ENCODE data around the gene MCL1.

The MCL1 gene

GRCh38 chr1:150558303-150558704 lies 21.1 kb downstream of the MCL1 start:
- no peak for DNase-seq (ENCODE audit: low read depth in 2 of 3, low spot score in 2 of 3)

DNA sequence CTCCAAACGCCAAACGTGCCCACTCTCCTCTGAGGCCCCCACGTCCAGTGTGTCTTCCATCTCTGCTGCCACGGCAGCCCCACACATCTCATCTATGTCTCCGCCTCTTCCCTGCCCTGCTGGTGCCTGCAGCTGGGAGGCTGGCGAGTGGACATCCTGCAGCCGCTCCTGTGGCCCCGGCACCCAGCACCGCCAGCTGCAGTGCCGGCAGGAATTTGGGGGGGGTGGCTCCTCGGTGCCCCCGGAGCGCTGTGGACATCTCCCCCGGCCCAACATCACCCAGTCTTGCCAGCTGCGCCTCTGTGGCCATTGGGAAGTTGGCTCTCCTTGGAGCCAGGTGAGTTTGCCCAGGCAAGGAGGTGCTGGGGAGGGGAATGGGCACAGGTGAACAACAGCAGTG lies 21.6 kb downstream of the MCL1 start:
- no peak for DNase-seq (ENCODE audit: low read depth in 2 of 3, low spot score in 2 of 3)

DNA sequence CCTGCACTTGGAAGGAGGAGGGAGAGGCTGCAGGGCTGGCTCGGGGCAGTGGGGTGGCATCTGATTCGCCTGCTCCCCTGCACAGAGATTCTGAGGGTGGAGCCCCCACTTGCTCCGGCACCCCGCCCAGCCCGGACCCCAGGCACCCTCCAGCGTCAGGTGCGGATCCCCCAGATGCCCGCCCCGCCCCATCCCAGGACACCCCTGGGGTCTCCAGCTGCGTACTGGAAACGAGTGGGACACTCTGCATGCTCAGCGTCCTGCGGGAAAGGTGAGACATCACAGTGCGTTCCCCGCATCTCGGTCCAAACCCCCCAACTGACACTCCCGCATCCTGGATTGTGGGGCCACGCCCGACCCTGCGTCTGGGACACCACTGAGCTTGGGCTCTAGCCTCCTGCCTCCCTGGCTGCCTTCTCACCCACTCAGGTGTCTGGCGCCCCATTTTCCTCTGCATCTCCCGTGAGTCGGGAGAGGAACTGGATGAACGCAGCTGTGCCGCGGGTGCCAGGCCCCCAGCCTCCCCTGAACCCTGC lies 22.3 kb downstream of the MCL1 start:
- DNase-seq (ENCODE audit: low read depth in 2 of 3, low spot score in 2 of 3), result no peak

DNA sequence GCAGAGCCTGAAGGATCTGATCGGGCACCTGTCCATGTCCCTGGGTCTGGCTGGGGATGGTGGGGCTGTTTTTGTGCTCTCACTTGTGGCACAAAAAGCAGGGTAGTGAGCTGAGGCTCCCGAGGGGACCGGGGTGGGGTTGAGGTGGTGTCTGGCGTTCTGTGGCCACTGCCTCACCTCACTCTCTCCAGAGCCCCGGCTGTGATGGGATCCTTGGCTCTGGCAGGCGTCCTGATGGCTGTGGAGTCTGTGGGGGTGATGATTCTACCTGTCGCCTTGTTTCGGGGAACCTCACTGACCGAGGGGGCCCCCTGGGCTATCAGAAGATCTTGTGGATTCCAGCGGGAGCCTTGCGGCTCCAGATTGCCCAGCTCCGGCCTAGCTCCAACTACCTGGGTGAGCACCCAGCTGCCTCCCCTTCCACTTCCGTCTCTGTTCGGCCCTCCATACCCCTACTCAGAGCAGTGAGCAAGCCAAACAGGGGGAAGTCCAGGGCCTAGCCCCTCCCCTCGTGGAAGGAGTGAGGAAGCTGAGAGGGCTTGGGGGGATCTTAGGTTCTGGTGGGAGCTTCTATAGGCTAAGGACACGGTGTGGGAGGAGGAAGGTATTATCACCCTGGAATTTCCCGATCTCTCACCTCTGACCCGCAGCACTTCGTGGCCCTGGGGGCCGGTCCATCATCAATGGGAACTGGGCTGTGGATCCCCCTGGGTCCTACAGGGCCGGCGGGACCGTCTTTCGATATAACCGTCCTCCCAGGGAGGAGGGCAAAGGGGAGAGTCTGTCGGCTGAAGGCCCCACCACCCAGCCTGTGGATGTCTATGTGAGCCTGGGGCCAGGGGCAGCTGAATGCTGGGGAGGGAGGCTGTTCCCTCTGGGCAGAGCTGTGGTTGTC lies 23.2 kb downstream of the MCL1 start:
- no peak for DNase-seq (ENCODE audit: low read depth in 2 of 3, low spot score in 2 of 3)

DNA sequence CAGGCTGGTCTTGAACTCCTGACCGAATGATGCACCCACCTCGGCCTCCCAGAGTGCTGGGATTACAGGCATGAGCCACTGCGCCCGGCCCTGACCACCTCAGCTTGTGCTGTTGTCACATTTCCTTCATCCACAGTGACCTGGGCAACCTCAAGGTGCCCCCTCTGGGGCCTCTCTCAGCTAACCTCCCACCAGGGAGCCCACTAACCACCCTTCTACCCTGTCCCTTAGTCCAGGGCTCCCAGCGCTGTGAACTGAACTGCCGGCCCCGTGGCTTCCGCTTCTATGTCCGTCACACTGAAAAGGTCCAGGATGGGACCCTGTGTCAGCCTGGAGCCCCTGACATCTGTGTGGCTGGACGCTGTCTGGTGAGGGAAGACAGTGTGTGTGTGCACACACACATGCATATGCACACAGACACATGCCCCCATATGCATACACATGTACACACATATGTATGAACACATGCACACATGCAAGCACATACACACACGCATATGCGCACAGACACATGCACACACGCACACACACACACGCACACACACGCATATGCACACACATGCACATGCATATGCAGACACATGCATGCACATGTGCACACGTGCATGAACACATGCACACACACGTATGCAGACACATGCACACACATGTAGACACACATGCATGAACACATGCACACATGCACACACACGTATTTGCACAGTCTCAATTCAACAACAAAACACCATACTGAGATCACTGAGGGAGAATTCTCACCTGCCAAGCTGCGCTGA lies 24.0 kb downstream of the MCL1 start:
- DNase-seq (ENCODE audit: low read depth in 2 of 3, low spot score in 2 of 3), result no peak

- DNase-seq (ENCODE audit: low read depth in 2 of 3, low spot score in 2 of 3), result no peak
These were observed 25.3 kb downstream of the MCL1 start for GRCh38 chr1:150554086-150554452.

DNA sequence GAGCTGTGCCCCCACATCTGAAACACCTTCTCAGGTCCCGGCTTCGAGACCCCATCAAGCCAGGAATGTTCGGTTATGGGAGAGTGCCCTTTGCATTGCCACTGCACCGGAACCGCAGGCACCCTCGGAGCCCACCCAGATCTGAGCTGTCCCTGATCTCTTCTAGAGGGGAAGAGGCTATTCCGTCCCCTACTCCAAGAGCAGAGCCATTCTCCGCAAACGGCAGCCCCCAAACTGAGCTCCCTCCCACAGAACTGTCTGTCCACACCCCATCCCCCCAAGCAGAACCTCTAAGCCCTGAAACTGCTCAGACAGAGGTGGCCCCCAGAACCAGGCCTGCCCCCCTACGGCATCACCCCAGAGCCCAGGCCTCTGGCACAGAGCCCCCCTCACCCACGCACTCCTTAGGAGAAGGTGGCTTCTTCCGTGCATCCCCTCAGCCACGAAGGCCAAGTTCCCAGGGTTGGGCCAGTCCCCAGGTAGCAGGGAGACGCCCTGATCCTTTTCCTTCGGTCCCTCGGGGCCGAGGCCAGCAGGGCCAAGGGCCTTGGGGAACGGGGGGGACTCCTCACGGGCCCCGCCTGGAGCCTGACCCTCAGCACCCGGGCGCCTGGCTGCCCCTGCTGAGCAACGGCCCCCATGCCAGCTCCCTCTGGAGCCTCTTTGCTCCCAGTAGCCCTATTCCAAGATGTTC lies 25.9 kb downstream of the MCL1 start:
- DNase-seq (ENCODE audit: low read depth in 2 of 3, low spot score in 2 of 3), result no peak

DNA sequence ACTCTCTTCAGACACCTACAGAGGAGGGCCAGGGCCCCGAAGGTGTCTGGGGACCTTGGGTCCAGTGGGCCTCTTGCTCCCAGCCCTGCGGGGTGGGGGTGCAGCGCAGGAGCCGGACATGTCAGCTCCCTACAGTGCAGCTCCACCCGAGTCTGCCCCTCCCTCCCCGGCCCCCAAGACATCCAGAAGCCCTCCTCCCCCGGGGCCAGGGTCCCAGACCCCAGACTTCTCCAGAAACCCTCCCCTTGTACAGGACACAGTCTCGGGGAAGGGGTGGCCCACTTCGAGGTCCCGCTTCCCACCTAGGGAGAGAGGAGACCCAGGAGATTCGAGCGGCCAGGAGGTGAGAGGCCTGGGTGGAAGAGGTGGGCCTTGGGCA lies 26.5 kb downstream of the MCL1 start:
- DNase-seq (ENCODE audit: low read depth in 2 of 3, low spot score in 2 of 3), result no peak

DNA sequence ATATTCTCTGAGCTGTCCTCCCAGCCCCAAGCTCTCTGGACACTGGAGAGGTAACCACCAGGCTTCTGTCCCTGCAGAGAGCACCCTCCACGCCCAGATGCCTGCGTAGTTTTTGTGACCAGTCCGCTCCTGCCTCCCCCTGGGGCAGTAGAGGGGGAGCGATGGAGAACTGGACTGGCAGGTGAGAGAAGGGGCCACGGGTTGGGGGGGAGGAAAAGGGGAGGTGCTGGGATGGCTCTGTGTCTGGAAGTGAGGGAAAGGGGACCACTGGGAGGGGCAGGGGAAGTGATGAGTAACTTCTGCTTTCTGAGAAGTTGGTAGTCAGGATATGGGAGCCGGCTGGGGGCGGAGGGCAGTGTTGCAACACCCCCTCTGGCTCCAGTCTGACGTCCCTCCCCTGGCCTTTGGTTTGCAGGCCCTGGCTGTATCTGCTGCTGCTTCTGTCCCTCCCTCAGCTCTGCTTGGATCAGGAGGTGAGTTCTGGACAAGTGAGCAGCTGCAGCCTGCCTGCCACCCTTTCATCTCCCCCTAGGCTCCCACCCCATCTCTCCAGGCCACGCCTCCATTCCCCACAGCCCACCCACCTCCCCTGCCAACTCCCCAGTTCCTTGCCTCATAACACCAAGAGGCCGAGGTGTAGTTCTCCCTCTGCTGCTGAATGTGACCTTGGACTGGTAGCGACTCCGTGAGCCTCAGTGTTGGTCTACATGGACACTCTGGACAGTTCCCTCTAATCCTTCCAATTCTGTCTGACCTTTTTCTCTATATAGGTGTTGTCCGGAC lies 27.1 kb downstream of the MCL1 start:
- no peak for DNase-seq (ENCODE audit: low read depth in 2 of 3, low spot score in 2 of 3)

DNA sequence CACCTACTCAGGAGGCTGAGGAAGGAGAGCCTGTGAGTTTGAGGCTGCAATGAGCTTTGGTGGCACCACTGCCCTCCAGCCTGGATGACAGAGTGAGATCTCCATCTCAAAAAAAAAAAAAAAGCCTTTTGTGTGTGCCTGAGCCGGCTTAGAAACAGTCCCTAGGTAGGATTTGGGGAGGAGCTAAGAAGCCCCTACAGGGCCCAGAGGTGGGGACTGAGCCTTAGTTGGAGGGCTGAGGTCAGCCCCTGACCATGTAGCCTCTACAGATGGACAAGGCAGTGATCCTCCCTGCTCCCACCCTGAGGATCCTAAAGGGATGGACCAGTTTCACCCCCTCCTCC lies 27.7 kb downstream of the MCL1 start:
- no peak for DNase-seq (ENCODE audit: low read depth in 2 of 3, low spot score in 2 of 3)

DNA sequence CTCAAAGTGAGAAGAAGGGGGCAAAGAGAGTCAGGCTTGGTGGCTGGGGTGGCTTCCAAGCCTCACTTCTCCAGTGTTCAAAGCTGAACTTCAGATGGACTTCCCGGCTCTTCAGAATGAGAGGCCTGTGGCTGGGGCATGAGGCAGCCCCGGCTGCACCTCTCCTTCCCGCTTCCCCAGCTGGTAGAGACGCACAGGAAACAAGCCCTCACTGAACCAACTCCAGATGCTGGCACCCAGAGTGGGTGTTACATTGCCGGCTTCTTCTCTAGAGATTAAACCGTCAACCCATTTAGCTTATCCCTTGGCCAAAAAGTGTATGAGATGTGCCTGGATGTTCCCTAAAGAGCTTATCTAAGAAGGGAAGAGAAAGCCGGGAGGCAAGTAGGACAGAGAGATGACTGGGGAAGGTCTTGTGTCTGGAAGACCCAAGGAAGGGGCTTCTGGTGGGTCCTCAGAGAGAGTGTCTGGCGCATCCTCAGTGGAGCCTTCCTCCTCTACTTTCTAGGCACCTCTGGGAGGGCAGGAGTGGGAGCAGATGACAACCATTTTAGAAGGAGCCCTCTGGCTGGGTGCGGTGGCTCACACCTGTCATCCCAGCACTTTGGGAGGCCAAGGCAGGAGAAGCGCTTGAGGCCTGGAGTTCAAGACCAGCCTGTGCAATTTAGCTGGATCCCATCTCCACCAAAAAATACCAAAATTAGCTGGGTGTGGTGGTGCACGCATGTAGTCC lies 28.2 kb downstream of the MCL1 start:
- DNase-seq (ENCODE audit: low read depth in 2 of 3, low spot score in 2 of 3), result no peak

- no peak for DNase-seq (ENCODE audit: low read depth in 2 of 3, low spot score in 2 of 3)
These were observed 29.0 kb downstream of the MCL1 start for GRCh38 chr1:150550222-150551050.

DNA sequence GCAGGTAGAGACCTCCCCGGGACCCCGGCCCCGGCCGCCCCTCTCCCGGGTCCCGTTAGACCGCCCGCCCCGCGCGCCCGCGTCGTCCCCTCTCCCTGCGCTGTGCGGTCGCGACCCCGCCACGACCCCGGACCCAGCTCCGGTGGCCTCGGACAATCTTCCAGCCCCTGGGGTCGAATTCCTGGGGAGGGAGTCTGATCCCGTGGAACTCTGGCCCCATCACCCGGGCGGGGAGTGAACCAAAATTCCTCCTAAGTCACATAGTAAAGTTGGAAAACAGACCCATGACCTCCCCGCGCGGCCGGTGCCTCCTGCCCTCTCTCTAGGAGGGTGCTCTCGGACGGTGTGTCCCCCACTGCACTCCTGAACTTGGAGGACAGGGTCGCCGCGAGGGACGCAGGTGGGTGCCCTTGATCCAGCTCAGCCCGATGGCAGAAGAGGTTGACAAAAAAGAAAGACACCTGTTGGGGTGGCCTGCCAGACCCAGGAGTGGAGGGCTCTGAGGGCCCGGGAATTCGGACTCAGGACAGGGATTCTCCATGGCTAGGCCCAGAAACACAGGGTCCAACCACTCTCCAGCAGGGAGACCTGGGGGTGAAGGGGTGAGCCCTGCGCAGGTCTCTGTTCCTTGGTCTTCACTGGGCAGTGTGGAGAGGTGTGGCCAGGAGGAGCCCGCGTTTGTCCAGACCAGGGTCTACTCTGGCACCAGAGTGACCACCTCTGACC lies 29.8 kb downstream of the MCL1 start:
- DNase-seq (ENCODE audit: low read depth in 2 of 3, low spot score in 2 of 3), result no peak

- no peak for DNase-seq (ENCODE audit: low read depth in 2 of 3, low spot score in 2 of 3)
These were observed 30.5 kb downstream of the MCL1 start, which contains the start of gene ADAMTSL4 for GRCh38 chr1:150548632-150549495. Gene ADAMTSL4, plus strand, starts transcription at chr1:150549408. Its CDS starts 2,881 bp downstream, at chr1:150552289.

GRCh38 chr1:150548324-150548631 lies 31.1 kb downstream of the MCL1 start:
- DNase-seq (ENCODE audit: low read depth in 2 of 3, low spot score in 2 of 3), result no peak

DNA sequence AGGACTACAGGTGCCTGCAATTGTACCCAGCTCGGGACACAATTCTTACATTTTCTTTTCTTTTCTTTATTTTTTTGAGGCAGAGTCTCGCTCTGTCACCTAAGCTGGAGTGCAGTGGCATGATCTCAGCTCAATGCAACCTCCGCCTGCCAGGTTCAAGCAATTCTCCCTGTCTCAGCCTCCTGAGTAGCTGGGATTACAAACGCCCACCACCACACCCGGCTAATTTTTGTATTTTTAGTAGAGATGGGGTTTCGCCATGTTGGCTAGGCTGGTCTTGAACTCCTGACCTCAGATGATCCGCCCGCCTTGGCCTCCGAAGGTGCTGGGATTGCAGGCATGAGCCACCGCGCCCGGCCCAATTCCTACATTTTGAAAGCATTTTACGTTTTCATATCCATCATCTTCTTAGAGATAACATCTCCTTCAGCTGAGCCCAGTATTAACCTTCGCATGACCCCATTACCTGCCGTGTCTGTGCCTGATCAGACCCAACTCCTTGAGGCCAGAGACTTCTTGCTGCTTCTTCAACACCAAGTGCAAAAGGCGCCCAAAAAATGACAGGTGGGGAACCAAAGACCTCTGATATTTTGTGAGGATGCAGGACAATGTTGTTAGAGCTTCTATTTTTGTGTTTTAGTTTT lies 33.0 kb downstream of the MCL1 start:
- no peak for DNase-seq (ENCODE audit: low read depth in 2 of 3, low spot score in 2 of 3)

DNA sequence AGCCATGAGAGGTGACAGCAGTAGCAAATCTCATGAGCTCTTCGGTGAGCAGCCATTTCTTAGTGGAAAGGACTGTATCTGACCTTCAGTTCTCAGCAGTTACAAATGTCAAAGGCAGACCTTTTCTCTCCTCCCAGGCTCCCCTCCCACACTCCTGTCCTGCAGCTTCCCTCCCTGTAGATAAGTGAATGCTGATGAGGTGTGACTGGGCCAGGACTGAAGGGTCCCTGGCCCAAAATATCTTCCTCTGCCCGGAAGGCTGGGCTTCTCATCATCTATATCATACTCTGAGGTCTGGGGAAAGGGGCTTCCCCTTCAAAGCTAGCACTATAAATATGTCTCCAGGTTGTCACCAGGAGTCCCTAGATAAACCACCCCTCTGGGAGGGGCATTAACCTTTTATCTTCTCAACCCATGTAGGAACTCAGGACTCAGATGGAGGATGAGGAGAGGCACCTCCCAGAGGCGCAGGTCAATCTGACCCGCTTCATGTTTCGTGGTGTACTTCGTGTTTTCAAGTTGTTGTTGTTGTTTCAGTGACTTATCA lies 33.9 kb downstream of the MCL1 start:
- DNase-seq (ENCODE audit: low read depth in 2 of 3, low spot score in 2 of 3), result no peak
